ENCODE measurements around the gene DNAJC4. TPM values are rescaled to one million over a fixed set of nuclear protein-coding genes. Genes with fewer than 3 reads are reported as not detected.

DNAJC4 gene
- total and polyA plus RNA-seq, 9 of the 15 experiments (the other 6 are each of a cell fraction or from before 2014, with no cell fraction given): 4.0 to 32.6 (median 19.9) TPM

GRCh38 chr11:64268893-64269539, 38.7 kb downstream of the DNAJC4 start (continued):
- TF ChIP-seq MLLT1 (IDR thresholded peaks at IDR 0.05) (no peak), NKRF (IDR thresholded peaks at IDR 0.05; ENCODE audit: borderline replicate concordance) (peak; percentile 44; the same call in 1 of the 2 replicates), NR1H2 (CRISPR knock-in tag; IDR thresholded peaks at IDR 0.05) (no peak), DDX20 (tag; IDR thresholded peaks at IDR 0.05; ENCODE audit: low read depth) (no peak), ATF3 (IDR thresholded peaks at IDR 0.05) (no peak), ATF3 (CRISPR knock-in tag; conservative IDR thresholded peaks at IDR 0.05) (no peak), USF2 (CRISPR knock-in tag; IDR thresholded peaks at IDR 0.05) (no peak), CBX2 (IDR thresholded peaks at IDR 0.05; ENCODE audit: insufficient read depth, low read length, poor library complexity, severe bottlenecking) (no peak), ZNF696 (CRISPR knock-in tag; conservative IDR thresholded peaks at IDR 0.05) (no peak), NR2C1 (IDR thresholded peaks at IDR 0.05) (no peak), NR2C1 (tag; IDR thresholded peaks at IDR 0.05) (peak; percentile 70), STAT6 (CRISPR knock-in tag; IDR thresholded peaks at IDR 0.05) (no peak), MTA1 (IDR thresholded peaks at IDR 0.05; ENCODE audit: borderline replicate concordance) (no peak), ARHGAP35 (IDR thresholded peaks at IDR 0.05; ENCODE audit: partially characterized antibody) (no peak), STAT5B (CRISPR knock-in tag; IDR thresholded peaks at IDR 0.05) (no peak), ARID3B (CRISPR knock-in tag; IDR thresholded peaks at IDR 0.05; ENCODE audit: borderline replicate concordance) (no peak)
